HEK293T (cell line): ENCODE data around the gene ACSS3.

Source experiments
- ARNT ChIP-seq: fragments of 450-650 bp; IDR thresholded peaks from 2 replicates; pipeline ENCODE4 v1.6.1; 2017; ENCODE audit warnings: mild to moderate bottlenecking
- BHLHE40 ChIP-seq: fragments of 450-650 bp; IDR thresholded peaks from 2 replicates; pipeline ENCODE4 v1.6.1; 2016; ENCODE audit warnings: mild to moderate bottlenecking, moderate library complexity, borderline replicate concordance
- CTBP1 ChIP-seq: fragments of 450-650 bp; IDR thresholded peaks from 2 replicates; pipeline ENCODE4 v1.6.1; 2016; ENCODE audit warnings: borderline replicate concordance
- ELF4 ChIP-seq: fragments of 450-650 bp; IDR thresholded peaks from 2 replicates; pipeline ENCODE4 v1.6.1; 2017; ENCODE audit warnings: antibody characterized with exemption
- FOXA1 ChIP-seq: fragments of 450-650 bp; IDR thresholded peaks from 2 replicates; pipeline ENCODE4 v1.6.1; 2016; ENCODE audit warnings: mild to moderate bottlenecking
- FOXK2 ChIP-seq: fragments of 450-650 bp; IDR thresholded peaks from 2 replicates; pipeline ENCODE4 v1.6.1; 2016; ENCODE audit warnings: mild to moderate bottlenecking
- FOXM1 ChIP-seq: fragments of 450-650 bp; IDR thresholded peaks from 2 replicates; pipeline ENCODE4 v1.6.1; 2017; ENCODE audit warnings: mild to moderate bottlenecking, borderline replicate concordance
- HDGF ChIP-seq: fragments of 450-650 bp; IDR thresholded peaks from 2 replicates; pipeline ENCODE4 v1.6.1; 2017; ENCODE audit warnings: antibody characterized with exemption, borderline replicate concordance
- LEF1 ChIP-seq: fragments of 450-650 bp; IDR thresholded peaks from 2 replicates; pipeline ENCODE4 v1.6.1; 2017; ENCODE audit warnings: mild to moderate bottlenecking, borderline replicate concordance
- NFRKB ChIP-seq: fragments of 450-650 bp; IDR thresholded peaks from 2 replicates; pipeline ENCODE4 v1.6.1; 2016; ENCODE audit warnings: mild to moderate bottlenecking, moderate library complexity
- SP1 ChIP-seq: fragments of 450-650 bp; IDR thresholded peaks from 2 replicates; pipeline ENCODE4 v1.6.1; 2017
- SUZ12 ChIP-seq: fragments of 450-650 bp; IDR thresholded peaks from 2 replicates; pipeline ENCODE4 v1.6.1; 2016; ENCODE audit warnings: mild to moderate bottlenecking
- TARDBP ChIP-seq: fragments of 450-650 bp; IDR thresholded peaks from 2 replicates; pipeline ENCODE4 v1.6.1; 2016
- ZNF384 ChIP-seq: fragments of 450-650 bp; IDR thresholded peaks from 2 replicates; pipeline ENCODE4 v1.6.1; 2016

DNA sequence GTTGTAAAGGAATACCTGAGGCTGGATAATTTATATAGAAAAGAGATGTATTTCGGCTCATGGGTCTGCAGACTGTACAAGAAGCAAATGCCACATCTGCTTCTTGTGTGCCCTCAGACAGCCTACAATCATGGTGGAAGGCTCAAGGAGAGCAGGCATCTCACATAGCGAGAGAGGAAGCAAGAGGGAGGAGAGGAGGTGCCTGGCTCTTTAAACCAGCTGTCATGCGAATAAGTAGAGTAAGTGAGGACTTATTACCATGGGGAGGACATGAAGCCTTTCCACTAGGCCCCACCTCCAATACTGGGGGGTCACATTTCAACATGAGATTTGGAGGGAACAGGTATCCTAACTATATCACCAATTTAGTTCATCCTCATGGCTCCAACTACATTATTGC is 118.7 kb downstream of the ACSS3 start:
- no peak for TF ChIP-seq NFRKB
- no peak for TF ChIP-seq BHLHE40
- TF ChIP-seq FOXM1: no peak
- no peak for TF ChIP-seq SP1
- no peak for TF ChIP-seq TARDBP
- TF ChIP-seq ZNF384: no peak
- no peak for TF ChIP-seq FOXA1
- TF ChIP-seq FOXK2: no peak
- TF ChIP-seq ELF4: no peak
- no peak for TF ChIP-seq HDGF
- no peak for TF ChIP-seq LEF1
- TF ChIP-seq SUZ12: no peak
- TF ChIP-seq ARNT: no peak
- TF ChIP-seq CTBP1: no peak
